Endothelial cell (in vitro differentiated cells): ENCODE results near the gene SCT. TPM values are rescaled to one million over a fixed set of nuclear protein-coding genes. Genes with fewer than 3 reads are reported as not detected.
"Not testable (repeated sequence)": the region's sequence is repeated elsewhere in the genome, so short reads cannot be mapped to it uniquely, and the experiment has no call there.

Experiments
- DNase-seq: peaks from one replicate; pipeline ENCODE4 v3.0.0; 2021; ENCODE audit warnings: low spot score
- H3K27ac Mint-ChIP-seq: one replicate; pipeline ENCODE4 v1.8.0; 2021; ENCODE audit warnings: mixed read lengths, inconsistent platforms; ENCODE audit not compliant: unreplicated experiment
- H3K27me3 Mint-ChIP-seq: one replicate; pipeline ENCODE4 v1.8.0; 2021; ENCODE audit warnings: mild to moderate bottlenecking, moderate library complexity, mixed read lengths, inconsistent platforms; ENCODE audit not compliant: unreplicated experiment
- H3K36me3 Mint-ChIP-seq: one replicate; pipeline ENCODE4 v1.8.0; 2021; ENCODE audit warnings: mild to moderate bottlenecking, low read depth, mixed read lengths, inconsistent platforms; ENCODE audit not compliant: unreplicated experiment
- H3K4me1 Mint-ChIP-seq: one replicate; pipeline ENCODE4 v1.8.0; 2021; ENCODE audit warnings: mild to moderate bottlenecking, mixed read lengths, inconsistent platforms; ENCODE audit not compliant: unreplicated experiment
- H3K4me3 Mint-ChIP-seq: one replicate; pipeline ENCODE4 v1.8.0; 2021; ENCODE audit warnings: mild to moderate bottlenecking, mixed read lengths, inconsistent platforms; ENCODE audit not compliant: unreplicated experiment
- H3K9me3 Mint-ChIP-seq: one replicate; pipeline ENCODE4 v1.8.0; 2021; ENCODE audit warnings: mixed read lengths, inconsistent platforms; ENCODE audit not compliant: unreplicated experiment
- total RNA-seq: library from RNA; stranded (reverse); fragmentation: NEBNext Ultra II Directional; extraction: Animal tissue kit (Norgen Biotek cat#: 25700); gene quantifications from one replicate; pipeline ENCODE4 v1.2.1, GENCODE V29; 2021; ENCODE audit not compliant: unreplicated experiment
- TF ChIP-seq, protein P1 (sequence below): fragments of 200-600 bp; sonication (generic); IDR thresholded peaks from one replicate; pipeline ENCODE4 v1.5.0; 2021; ENCODE audit warnings: antibody characterized with exemption; ENCODE audit not compliant: unreplicated experiment

The SCT gene
- total RNA-seq, 1 donor from 2014 or later = 1.8 TPM

DNA sequence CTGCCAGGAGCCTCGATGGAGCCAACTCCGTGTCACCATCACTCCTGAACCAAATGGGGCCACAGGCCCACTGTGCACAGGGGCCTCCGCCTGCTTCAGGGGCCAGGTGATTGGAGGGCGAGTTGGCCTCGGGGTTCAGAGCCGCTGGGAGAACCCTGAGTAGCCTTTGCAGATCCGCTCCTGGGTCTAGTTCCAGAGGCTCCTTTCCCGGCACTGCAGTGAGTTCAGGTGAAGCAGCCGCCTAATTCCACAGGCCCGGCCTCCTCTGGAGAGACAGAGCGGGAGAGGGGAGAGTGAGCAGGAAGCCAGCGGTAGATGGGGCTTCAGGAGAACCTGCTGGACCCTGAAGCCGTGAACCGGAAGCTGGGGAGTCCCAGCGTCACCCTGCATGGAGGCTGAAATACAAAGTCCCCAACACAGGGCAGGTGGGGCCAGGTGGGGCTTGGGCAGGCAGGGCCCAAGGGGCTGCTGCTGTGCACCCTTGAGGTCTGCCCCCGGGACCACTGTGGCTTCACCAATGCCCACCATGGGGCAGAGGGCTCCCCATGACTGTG is 32.6 kb upstream of the SCT start:
- TF ChIP-seq, protein P1, sequence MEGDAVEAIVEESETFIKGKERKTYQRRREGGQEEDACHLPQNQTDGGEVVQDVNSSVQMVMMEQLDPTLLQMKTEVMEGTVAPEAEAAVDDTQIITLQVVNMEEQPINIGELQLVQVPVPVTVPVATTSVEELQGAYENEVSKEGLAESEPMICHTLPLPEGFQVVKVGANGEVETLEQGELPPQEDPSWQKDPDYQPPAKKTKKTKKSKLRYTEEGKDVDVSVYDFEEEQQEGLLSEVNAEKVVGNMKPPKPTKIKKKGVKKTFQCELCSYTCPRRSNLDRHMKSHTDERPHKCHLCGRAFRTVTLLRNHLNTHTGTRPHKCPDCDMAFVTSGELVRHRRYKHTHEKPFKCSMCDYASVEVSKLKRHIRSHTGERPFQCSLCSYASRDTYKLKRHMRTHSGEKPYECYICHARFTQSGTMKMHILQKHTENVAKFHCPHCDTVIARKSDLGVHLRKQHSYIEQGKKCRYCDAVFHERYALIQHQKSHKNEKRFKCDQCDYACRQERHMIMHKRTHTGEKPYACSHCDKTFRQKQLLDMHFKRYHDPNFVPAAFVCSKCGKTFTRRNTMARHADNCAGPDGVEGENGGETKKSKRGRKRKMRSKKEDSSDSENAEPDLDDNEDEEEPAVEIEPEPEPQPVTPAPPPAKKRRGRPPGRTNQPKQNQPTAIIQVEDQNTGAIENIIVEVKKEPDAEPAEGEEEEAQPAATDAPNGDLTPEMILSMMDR = no peak
- Mint-ChIP-seq H3K9me3 (no peaks in the 10 kb centered on the region), H3K4me3 (peak overlapping the region; percentile 56), H3K4me1 (no peaks in the 10 kb centered on the region), H3K27me3 (peaks cover 7% of the 10 kb centered on the region), H3K36me3 (peaks cover 26% of the 10 kb centered on the region), H3K27ac (no peak overlapping the region)
- no peak for DNase-seq

DNA sequence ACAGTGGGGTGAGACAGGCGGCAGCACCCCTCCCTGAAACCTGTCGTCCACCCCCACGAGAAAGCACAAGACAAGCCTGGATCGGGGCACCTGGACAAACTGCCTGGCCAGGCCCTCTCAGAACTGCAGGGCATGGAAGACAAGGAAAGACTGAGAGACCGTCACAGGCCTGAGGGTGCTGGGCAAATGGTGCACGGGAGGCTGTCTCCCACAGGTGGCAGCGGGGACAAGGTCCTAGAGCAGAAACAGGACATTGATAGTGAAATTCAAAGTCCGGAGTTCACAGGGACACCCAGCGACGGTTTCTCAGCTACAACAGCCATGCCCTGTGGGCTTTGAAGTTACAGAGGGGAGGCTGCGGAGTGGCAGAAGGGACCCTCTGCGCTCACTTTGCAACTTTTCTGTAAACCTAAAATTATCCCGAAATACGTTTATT is 30.7 kb upstream of the SCT start:
- Mint-ChIP-seq H3K4me3 (no peak overlapping the region), H3K4me1 (no peaks in the 10 kb centered on the region), H3K9me3 (no peaks in the 10 kb centered on the region), H3K36me3 (peaks cover 13% of the 10 kb centered on the region), H3K27me3 (peaks cover 5% of the 10 kb centered on the region), H3K27ac (no peak overlapping the region)
- TF ChIP-seq, protein P1 = no peak
- DNase-seq = no peak

DNA sequence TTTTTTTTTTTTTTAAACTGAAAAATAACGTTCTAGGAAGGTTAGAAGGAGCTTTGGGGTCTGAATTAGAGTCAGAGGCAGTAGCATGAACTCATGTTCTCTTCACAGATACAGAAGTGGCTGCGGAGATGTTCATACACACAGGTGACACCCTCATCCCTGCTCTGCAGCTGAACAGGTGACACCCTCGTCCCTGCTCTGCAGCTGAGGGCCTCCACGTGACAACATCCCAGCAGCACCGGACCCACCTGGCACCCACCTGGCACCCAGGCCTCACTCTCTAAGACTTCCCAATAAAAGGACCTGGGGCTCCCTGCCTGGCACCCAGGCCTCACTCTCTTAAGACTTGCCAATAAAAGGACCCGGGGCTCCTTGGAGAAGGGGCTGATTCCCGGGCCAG is 29.9 kb upstream of the SCT start:
- Mint-ChIP-seq H3K27me3 (peaks cover 11% of the 10 kb centered on the region), H3K36me3 (peaks cover 19% of the 10 kb centered on the region), H3K4me1 (no peaks in the 10 kb centered on the region), H3K27ac (no peak overlapping the region), H3K4me3 (no peak overlapping the region), H3K9me3 (no peaks in the 10 kb centered on the region)
- DNase-seq = no peak
- TF ChIP-seq, protein P1 = no peak

DNA sequence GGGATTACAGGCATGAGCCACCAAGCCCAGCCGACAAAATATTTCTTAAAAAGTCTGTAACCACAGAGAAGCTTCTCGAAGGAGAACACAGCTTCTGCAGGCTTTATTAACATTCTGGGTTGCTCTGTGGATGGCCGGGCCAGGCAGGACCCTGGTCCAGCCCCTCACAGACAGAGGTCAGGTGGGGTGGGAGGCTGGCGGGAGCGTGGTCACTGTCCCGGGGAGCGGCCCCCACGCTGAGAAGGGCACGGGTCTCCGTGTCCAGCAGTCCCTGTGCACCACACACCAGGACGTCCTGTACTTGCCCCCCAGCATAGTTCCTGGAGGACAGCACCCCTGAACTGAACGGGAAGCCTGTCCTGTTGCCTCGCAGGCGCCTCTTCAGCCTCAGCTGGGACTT is 29.4 kb upstream of the SCT start:
- Mint-ChIP-seq H3K4me3 (no peak overlapping the region), H3K4me1 (no peaks in the 10 kb centered on the region), H3K9me3 (no peaks in the 10 kb centered on the region), H3K27me3 (peaks cover 11% of the 10 kb centered on the region), H3K27ac (no peak overlapping the region), H3K36me3 (peaks cover 20% of the 10 kb centered on the region)
- TF ChIP-seq, protein P1 = no peak
- no peak for DNase-seq

DNA sequence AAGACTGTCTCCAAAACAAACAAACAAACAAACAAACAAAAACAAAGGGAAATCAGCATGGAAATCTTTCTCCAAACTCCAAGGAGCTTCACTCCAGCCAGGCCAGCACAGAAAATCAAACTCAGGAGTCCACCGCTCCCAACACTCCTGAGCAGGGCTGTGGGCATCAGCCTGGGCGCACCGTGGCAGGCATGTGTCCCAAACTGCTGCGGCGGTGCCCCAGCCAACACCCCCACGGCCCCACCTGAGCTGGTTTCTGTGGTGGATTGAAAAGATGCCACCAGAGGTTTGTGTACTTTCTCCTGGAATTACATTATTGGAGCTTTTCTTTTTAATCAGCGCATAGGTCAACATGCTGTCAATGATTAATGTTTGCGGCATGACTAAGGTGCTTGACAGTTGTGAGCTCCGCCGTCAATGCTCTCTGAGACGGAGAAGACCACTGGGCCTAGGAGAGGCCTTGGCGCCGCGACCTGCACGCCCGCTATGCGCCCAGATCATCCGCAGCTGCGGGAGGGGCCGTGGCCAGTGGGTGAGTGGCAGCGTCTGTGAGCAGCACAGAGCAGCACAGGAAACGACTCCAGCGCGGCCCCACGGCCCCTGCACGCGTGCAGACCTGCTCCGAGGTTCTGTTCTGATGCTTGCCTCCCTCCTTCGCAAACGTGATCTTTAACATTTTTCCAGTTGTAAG is 28.2 kb upstream of the SCT start:
- H3K36me3 Mint-ChIP-seq = peaks cover 23% of the 10 kb centered on the region
- no peak for DNase-seq
- no peak overlapping the region for H3K4me3 Mint-ChIP-seq
- TF ChIP-seq, protein P1 = no peak
- no peak overlapping the region for H3K27ac Mint-ChIP-seq
- H3K9me3 Mint-ChIP-seq = no peaks in the 10 kb centered on the region
- H3K27me3 Mint-ChIP-seq = peaks cover 11% of the 10 kb centered on the region
- H3K4me1 Mint-ChIP-seq = no peaks in the 10 kb centered on the region

DNA sequence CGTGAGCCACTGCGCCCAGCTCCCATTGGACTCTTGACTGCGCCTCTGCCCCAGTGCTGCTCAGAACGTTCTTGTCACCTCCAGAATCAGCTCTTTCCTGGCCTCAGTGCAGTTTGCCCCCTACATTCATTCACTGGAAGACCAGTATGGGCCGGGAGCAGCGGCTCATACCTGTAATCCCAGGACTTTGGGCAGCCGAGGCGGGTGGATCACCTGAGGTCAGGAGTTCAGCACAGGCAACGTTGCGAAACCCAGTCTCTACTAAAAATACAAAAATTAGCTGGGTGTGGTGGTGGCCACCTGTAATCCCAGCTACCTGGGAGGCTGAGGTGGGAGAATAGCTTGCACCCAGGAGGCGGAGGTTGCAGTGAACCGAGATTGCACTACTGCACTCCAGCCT is 27.5 kb upstream of the SCT start:
- Mint-ChIP-seq H3K27me3 (peaks cover 14% of the 10 kb centered on the region), H3K36me3 (peaks cover 19% of the 10 kb centered on the region)
- H3K4me3 Mint-ChIP-seq, H3K4me1 Mint-ChIP-seq, DNase-seq, H3K9me3 Mint-ChIP-seq, H3K27ac Mint-ChIP-seq: not testable (repeated sequence)
